ENCODE results near the gene COMMD8. TPM values are rescaled to one million over a fixed set of nuclear protein-coding genes. Genes with fewer than 3 reads are reported as not detected.
A peak's percentile ranks its signal among the peaks of the same experiment; 100 is the strongest.

COMMD8 gene
- polyA plus RNA-seq, 1 donor (not counting 4 experiments of a cell fraction or from before 2014, with no cell fraction given): 38.6 TPM

GRCh38 chr4:47482326-47482725 is 18.8 kb upstream of the COMMD8 start:
- no peaks in the 10 kb centered on the region for H3K9me1 ChIP-seq (ENCODE audit: control insufficient read depth, extremely low read depth, insufficient read depth, low read length)
- H3K4me1 ChIP-seq (ENCODE audit: control insufficient read depth, extremely low read depth, insufficient read depth, low read length): peaks cover 38% of the 10 kb centered on the region
- FAIRE-seq (peak; percentile 67), DNase-seq (ENCODE audit: low read depth, low spot score) (no peak)
- H3K36me3 ChIP-seq (ENCODE audit: control insufficient read depth in 2 of 2, extremely low read depth in 1 of 2, insufficient read depth in 2 of 2, low read length in 2 of 2): no peaks in the 10 kb centered on the region
- H2AFZ ChIP-seq (ENCODE audit: control insufficient read depth, low read length): no peak overlapping the region
- peaks cover 15% of the 10 kb centered on the region for H3K79me2 ChIP-seq (ENCODE audit: control insufficient read depth, insufficient read depth, low read length)
- H4K20me1 ChIP-seq (ENCODE audit: control insufficient read depth, extremely low read depth, insufficient read depth, low read length): no peaks in the 10 kb centered on the region
- H3K9me3 ChIP-seq (ENCODE audit: control insufficient read depth, low read depth, low read length): no peaks in the 10 kb centered on the region
- dilution Hi-C loops (cut with MboI; ENCODE audit: extremely low pct_ligation_motif_present, low sequenced_read_pairs): no loop called here
- H3K4me3 ChIP-seq (ENCODE audit: control insufficient read depth in 2 of 3, extremely low read depth in 1 of 3, insufficient read depth in 2 of 3, low read depth in 1 of 3, low read length in 3 of 3): no peak overlapping the region
- peak overlapping the region; percentile 42 for H3K4me2 ChIP-seq (ENCODE audit: control insufficient read depth, extremely low read depth, insufficient read depth, low read depth, low read length)
- H3K9ac ChIP-seq (ENCODE audit: control insufficient read depth, extremely low read depth, insufficient read depth, low read length): no peak overlapping the region
- H3K27me3 ChIP-seq (ENCODE audit: control insufficient read depth, extremely low read depth, insufficient read depth, low read length): no peaks in the 10 kb centered on the region
- TF ChIP-seq EZH2 (IDR thresholded peaks at IDR 0.05; ENCODE audit: low read length): no peak
- no peak for TF ChIP-seq CTCF (optimal IDR thresholded peaks at IDR 0.05 in 1 of 3, IDR thresholded peaks at IDR 0.05 in 1 of 3, conservative IDR thresholded peaks at IDR 0.05 in 1 of 3; ENCODE audit: extremely low read depth in 1 of 3, insufficient read depth in 2 of 3, low read length in 3 of 3)
- H3K27ac ChIP-seq (ENCODE audit: control insufficient read depth, insufficient read depth, low read length): peak overlapping the region; percentile 98

GRCh38 chr4:47478804-47479203 is 15.3 kb upstream of the COMMD8 start:
- TF ChIP-seq CTCF (optimal IDR thresholded peaks at IDR 0.05 in 1 of 3, IDR thresholded peaks at IDR 0.05 in 1 of 3, conservative IDR thresholded peaks at IDR 0.05 in 1 of 3; ENCODE audit: extremely low read depth in 1 of 3, insufficient read depth in 2 of 3, low read length in 3 of 3) (no peak), EZH2 (IDR thresholded peaks at IDR 0.05; ENCODE audit: low read length) (no peak)
- dilution Hi-C loops (cut with MboI; ENCODE audit: extremely low pct_ligation_motif_present, low sequenced_read_pairs): no loop called here
- no peak overlapping the region for H3K27ac ChIP-seq (ENCODE audit: control insufficient read depth, insufficient read depth, low read length)
- H4K20me1 ChIP-seq (ENCODE audit: control insufficient read depth, extremely low read depth, insufficient read depth, low read length): no peaks in the 10 kb centered on the region
- H3K4me2 ChIP-seq (ENCODE audit: control insufficient read depth, extremely low read depth, insufficient read depth, low read depth, low read length): no peak overlapping the region
- DNase-seq (ENCODE audit: low read depth, low spot score): no peak
- H3K9ac ChIP-seq (ENCODE audit: control insufficient read depth, extremely low read depth, insufficient read depth, low read length): no peak overlapping the region
- no peaks in the 10 kb centered on the region for H3K27me3 ChIP-seq (ENCODE audit: control insufficient read depth, extremely low read depth, insufficient read depth, low read length)
- H2AFZ ChIP-seq (ENCODE audit: control insufficient read depth, low read length): peak overlapping the region; percentile 11
- H3K4me3 ChIP-seq (ENCODE audit: control insufficient read depth in 2 of 3, extremely low read depth in 1 of 3, insufficient read depth in 2 of 3, low read depth in 1 of 3, low read length in 3 of 3): no peak overlapping the region
- no peaks in the 10 kb centered on the region for H3K9me3 ChIP-seq (ENCODE audit: control insufficient read depth, low read depth, low read length)
- no peaks in the 10 kb centered on the region for H3K9me1 ChIP-seq (ENCODE audit: control insufficient read depth, extremely low read depth, insufficient read depth, low read length)
- H3K79me2 ChIP-seq (ENCODE audit: control insufficient read depth, insufficient read depth, low read length): no peaks in the 10 kb centered on the region
- FAIRE-seq: no peak
- peaks cover 27% of the 10 kb centered on the region for H3K4me1 ChIP-seq (ENCODE audit: control insufficient read depth, extremely low read depth, insufficient read depth, low read length)
- no peaks in the 10 kb centered on the region for H3K36me3 ChIP-seq (ENCODE audit: control insufficient read depth in 2 of 2, extremely low read depth in 1 of 2, insufficient read depth in 2 of 2, low read length in 2 of 2)

Measured in keratinocyte (primary cell).